ENCODE data around the gene TYR. TPM values are rescaled to one million over a fixed set of nuclear protein-coding genes. Genes with fewer than 3 reads are reported as not detected.
"Not testable (repeated sequence)": the region's sequence is repeated elsewhere in the genome, so short reads cannot be mapped to it uniquely, and the experiment has no call there.

TYR gene
- total RNA-seq, 6 experiments from 2014 or later, result not detected

DNA sequence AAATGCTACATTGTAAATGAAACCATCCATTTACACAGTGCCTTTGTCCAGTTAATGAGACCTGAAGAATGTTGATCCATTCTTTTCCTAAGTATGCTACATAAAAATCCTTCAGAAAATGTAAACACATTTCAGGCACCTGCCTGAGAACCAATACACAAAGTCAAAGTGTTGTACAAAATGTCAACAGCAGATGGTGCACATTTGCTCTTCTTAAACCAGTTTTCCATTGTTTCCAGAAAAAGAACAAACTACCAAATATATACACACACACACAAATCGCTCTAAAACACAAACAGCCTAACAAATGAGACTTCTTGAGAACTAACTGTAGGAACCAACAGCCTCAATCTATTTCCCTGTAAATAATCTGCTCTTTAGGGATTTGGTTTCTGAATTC is 156.0 kb downstream of the TYR start:
- DNase-seq, result peak; percentile 38
- not testable (repeated sequence) for H3K4me3 Mint-ChIP-seq; H3K27me3 Mint-ChIP-seq (ENCODE audit: insufficient read depth); H3K9me3 Mint-ChIP-seq; H3K36me3 Mint-ChIP-seq (ENCODE audit: low read depth)
- Mint-ChIP-seq H3K4me1 (ENCODE audit: low read depth) (peaks cover 16% of the 10 kb centered on the region), H3K27ac (peak overlapping the region; percentile 60)
- TF ChIP-seq, protein P1, sequence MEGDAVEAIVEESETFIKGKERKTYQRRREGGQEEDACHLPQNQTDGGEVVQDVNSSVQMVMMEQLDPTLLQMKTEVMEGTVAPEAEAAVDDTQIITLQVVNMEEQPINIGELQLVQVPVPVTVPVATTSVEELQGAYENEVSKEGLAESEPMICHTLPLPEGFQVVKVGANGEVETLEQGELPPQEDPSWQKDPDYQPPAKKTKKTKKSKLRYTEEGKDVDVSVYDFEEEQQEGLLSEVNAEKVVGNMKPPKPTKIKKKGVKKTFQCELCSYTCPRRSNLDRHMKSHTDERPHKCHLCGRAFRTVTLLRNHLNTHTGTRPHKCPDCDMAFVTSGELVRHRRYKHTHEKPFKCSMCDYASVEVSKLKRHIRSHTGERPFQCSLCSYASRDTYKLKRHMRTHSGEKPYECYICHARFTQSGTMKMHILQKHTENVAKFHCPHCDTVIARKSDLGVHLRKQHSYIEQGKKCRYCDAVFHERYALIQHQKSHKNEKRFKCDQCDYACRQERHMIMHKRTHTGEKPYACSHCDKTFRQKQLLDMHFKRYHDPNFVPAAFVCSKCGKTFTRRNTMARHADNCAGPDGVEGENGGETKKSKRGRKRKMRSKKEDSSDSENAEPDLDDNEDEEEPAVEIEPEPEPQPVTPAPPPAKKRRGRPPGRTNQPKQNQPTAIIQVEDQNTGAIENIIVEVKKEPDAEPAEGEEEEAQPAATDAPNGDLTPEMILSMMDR (IDR thresholded peaks at IDR 0.05), result peak; percentile 79

- H3K4me3 Mint-ChIP-seq; H3K27me3 Mint-ChIP-seq (ENCODE audit: insufficient read depth); H3K27ac Mint-ChIP-seq; H3K36me3 Mint-ChIP-seq (ENCODE audit: low read depth); DNase-seq; H3K9me3 Mint-ChIP-seq: not testable (repeated sequence)
- peaks cover 23% of the 10 kb centered on the region for H3K4me1 Mint-ChIP-seq (ENCODE audit: low read depth)
These were observed 159.5 kb downstream of the TYR start for GRCh38 chr11:89337100-89337650.

- not testable (repeated sequence) for H3K27me3 Mint-ChIP-seq (ENCODE audit: insufficient read depth); H3K27ac Mint-ChIP-seq; H3K9me3 Mint-ChIP-seq; H3K4me3 Mint-ChIP-seq; DNase-seq; H3K36me3 Mint-ChIP-seq (ENCODE audit: low read depth)
- peaks cover 26% of the 10 kb centered on the region for H3K4me1 Mint-ChIP-seq (ENCODE audit: low read depth)
These were observed 160.4 kb downstream of the TYR start for GRCh38 chr11:89338073-89338472.

GRCh38 chr11:89340450-89340849 is 162.8 kb downstream of the TYR start:
- not testable (repeated sequence) for H3K9me3 Mint-ChIP-seq; H3K27me3 Mint-ChIP-seq (ENCODE audit: insufficient read depth); H3K4me3 Mint-ChIP-seq; H3K36me3 Mint-ChIP-seq (ENCODE audit: low read depth); H3K27ac Mint-ChIP-seq
- peak; percentile 25 for DNase-seq
- peaks cover 19% of the 10 kb centered on the region for H3K4me1 Mint-ChIP-seq (ENCODE audit: low read depth)

- not testable (repeated sequence) for H3K27me3 Mint-ChIP-seq (ENCODE audit: insufficient read depth); H3K9me3 Mint-ChIP-seq; H3K36me3 Mint-ChIP-seq (ENCODE audit: low read depth); H3K4me3 Mint-ChIP-seq; H3K27ac Mint-ChIP-seq; DNase-seq
- H3K4me1 Mint-ChIP-seq (ENCODE audit: low read depth), result peaks cover 19% of the 10 kb centered on the region
These were observed 165.4 kb downstream of the TYR start for GRCh38 chr11:89342880-89343572.

Other genes starting within 250 kb of the TYR start
- under 1 TPM in 1 of 6 experiments, not detected in 5; 0.12 TPM for gene GRM5, start 111.9 kb upstream of the TYR start, total RNA-seq (2021; fragmentation: NEBNext Ultra II Directional; extraction: Animal tissue kit (Norgen Biotek cat#: 25700))